Measurements from ENCODE around the gene CD55.

CD55 gene

DNA sequence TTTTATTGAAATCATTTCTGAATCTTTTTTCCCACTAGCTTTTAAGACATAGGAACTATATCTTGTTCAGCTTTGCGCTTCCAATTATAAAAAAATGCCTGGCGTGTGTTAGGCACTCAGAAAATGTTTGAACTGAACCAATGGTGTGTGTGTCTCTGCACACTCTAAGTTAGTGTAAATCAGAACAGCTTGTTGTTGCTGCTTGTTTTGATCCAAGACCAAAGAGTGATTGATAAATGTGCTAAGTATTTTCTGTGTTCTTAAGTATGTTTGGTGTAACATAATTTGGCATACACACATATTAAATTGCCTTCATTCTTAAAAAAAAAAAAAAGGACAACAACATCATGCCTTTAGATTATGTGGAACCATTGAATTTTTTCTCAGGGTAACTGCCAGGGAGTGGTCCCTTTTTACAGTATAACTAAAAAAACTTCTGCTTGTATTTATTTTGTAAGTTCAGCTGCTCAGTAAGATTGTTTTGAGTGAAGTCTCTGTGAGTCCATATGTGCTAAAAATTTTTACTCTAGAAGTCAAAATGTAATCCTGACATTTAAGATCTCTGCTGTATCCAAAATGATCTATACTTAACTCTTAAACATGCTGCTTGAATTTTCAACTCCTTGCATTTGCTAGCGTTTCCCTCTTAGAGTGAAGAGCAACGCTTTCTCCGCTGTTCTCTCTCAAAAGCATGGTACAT lies 8.7 kb downstream of the CD55 start:
- DNase-seq (ENCODE audit: low read depth in 2 of 2) = no peak

GRCh38 chr1:207331354-207332313 lies 10.2 kb downstream of the CD55 start:
- no peak for DNase-seq (ENCODE audit: low read depth in 2 of 2)

- DNase-seq (ENCODE audit: low read depth in 2 of 2) = no peak
These were observed 11.6 kb downstream of the CD55 start for GRCh38 chr1:207333009-207333600.

- no peak for DNase-seq (ENCODE audit: low read depth in 2 of 2)
These were observed 12.1 kb downstream of the CD55 start for GRCh38 chr1:207333620-207334019.

DNA sequence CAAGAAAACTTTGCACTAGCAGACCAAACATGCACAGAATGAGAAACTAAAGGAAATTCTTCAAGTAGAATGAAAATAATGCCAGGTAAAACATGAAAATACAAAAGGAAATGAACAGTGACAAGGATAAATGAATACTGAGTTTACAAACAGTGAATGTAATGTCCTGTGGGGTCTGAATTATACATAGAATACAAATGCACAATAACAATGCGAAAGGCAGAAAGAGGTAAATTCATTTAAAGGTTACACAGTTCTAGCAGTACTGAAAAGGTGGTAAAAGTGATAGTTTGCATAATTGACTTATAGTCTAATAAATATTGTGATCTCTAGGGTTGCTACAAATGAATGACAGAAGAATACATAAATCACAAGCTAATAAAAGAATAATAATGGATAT lies 12.9 kb downstream of the CD55 start:
- DNase-seq (ENCODE audit: low read depth in 2 of 2) = no peak

GRCh38 chr1:207335138-207335537 lies 13.7 kb downstream of the CD55 start:
- DNase-seq (ENCODE audit: low read depth in 2 of 2) = no peak

GRCh38 chr1:207335695-207336363 lies 14.4 kb downstream of the CD55 start:
- DNase-seq (ENCODE audit: low read depth in 2 of 2) = no peak

GRCh38 chr1:207336559-207337467 lies 15.3 kb downstream of the CD55 start:
- DNase-seq (ENCODE audit: low read depth in 2 of 2) = peak; percentile 40 to 61

DNA sequence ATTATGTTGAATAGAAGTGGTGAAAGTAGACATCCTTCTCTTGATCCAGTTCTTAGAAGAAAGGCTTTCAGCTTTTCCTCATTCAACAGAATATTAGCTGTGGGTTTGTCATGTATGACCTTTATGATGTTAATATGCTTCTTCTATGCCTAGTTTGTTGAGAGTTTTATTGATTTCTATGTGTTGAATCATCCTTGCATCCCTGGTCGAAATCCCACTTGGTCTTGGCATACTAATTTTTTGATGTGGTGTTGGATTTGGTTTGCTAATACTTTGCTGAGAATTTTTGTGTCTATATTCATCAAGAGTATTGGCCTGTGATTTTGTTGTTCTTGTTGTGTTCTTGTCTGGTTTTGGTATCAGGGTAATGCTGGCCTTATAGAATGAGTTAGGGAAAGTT lies 20.9 kb downstream of the CD55 start:
- DNase-seq (ENCODE audit: low read depth in 2 of 2) = no peak

GRCh38 chr1:207343675-207344074 lies 22.2 kb downstream of the CD55 start:
- no peak for DNase-seq (ENCODE audit: low read depth in 2 of 2)

DNA sequence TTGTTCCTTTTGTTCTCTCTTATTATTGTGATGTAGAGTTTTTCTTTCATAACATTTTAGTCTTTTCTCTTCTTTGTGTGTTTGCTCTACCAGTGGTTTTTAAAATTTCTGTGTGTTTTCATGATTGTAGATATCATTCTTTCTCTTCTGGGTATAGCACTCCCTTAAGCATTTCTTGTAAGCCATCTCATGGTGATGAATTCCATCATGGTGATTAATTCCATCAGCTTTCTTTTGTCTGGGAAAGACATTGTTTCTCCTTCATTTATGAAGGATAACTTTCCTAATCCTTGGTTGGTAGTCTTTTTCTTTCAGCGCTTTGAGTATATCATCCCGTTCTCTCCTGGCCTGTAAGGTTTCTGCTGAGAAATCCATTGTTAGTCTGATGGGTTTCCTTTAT lies 22.7 kb downstream of the CD55 start:
- DNase-seq (ENCODE audit: low read depth in 2 of 2) = no peak

- DNase-seq (ENCODE audit: low read depth in 2 of 2) = no peak
These were observed 24.4 kb downstream of the CD55 start for GRCh38 chr1:207345644-207346477.

DNA sequence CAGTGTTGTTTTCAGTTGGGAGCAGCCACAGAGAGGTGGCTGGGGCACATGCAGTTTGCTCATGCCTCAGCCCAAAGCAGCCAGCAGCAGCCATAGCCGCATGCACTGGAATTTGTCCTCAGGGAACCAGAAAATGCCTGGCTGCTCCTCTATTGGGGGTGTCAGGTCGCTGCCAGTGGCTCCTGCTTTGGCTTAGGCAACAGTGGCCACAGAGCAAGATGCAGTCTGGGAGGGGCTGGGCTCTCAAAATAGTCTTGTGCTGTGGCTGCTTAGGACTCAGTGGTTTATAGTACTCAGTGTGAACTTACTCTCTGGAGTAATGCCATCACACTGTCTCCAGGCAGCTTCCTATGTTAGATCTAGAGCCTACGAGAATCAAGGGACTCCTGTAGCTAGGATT lies 25.0 kb downstream of the CD55 start:
- DNase-seq (ENCODE audit: low read depth in 2 of 2) = no peak

GRCh38 chr1:207349979-207350378 lies 28.5 kb downstream of the CD55 start:
- no peak for DNase-seq (ENCODE audit: low read depth in 2 of 2)

DNA sequence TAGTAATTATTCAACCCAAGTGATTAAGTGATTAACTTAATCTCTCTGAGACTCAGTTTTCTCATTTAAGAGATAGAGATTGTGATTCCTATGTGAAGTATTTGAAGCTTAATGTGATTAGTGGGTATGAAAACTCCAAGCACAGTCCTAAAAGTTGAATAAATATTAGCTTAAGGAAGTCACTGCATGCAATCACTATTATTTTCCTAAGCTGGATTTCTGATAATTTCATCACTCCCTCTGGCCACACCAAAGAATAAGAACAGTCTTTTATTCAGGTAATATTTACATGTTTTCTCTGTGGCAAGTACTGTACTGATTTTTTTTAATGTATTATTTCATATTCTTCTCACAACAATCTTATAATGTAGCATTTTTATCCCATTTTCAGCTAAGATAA lies 31.1 kb downstream of the CD55 start:
- no peak for DNase-seq (ENCODE audit: low read depth in 2 of 2)

DNA sequence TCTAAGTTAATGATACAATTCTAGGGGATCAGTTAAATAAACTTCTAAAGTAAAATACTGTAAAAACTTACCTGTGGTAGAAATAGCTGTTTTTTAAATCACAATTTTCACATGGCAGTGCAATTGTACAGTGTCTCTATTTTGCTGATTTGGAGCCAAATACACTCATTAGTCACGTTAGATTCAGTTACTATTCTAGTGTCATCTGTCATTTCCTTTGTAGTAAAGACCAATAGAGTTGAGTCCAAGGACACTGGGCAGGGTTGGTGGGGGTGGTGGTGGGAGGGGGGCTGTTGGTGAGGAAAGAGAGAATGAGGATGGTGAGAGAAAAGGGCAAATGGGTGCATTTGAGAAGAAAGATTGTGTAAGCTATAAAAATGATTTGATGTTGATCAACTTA lies 33.6 kb downstream of the CD55 start:
- no peak for DNase-seq (ENCODE audit: low read depth in 2 of 2)

DNA sequence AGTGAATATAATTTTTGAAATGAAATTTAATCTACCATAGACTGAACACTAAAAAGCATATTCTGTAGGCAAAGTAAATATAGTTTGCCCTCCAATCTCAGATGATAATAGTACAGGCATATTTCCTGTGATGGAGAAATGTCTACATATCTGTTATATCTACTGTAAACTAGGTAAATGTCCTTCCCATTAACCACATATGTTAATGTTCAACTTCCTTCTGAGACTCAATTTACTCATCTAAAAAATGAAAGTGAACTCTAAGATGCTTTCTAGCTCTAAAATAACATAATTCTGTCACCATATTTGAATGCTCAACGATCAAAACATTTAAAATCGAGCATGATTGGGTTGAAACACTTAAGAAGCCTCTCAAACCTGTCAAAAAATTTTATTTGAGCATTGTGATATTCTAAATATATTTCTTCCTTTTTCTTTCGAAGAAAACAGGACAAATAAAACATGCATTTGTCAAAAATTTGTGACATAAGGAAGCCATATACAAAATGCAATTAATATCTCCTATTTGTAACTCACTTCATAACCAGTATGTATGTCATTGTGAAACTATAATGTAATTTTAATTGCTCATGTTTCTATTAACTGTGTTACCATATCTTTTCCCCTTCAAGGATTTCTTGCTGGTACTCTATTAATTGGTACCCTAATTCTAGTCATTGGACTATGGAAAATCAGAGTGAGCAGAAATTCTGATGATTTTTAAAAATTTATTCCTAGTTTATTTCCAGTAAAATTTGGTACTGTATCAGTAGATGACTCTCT lies 34.2 kb downstream of the CD55 start:
- DNase-seq (ENCODE audit: low read depth in 2 of 2) = no peak

DNA sequence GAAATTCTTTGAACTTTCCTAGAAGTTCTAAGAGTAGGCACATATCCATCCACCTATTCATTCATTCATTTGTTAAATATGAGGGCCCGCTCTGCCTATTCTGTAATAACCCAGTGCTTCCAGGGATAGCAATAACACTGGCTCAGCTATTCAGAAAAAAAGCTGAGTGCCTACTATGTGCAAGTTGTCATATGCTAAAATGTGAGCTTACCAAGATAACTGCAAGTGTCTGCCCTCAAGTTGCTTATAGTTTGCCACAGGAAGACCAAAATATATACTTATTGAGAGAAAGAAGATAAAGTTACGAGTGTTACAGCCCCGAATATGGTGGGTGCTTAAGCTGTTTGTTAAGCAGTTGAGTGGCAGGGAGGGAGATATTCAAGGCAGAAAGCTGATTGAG lies 39.6 kb downstream of the CD55 start:
- DNase-seq (ENCODE audit: low read depth in 2 of 2) = no peak

GRCh38 chr1:207361889-207362288 lies 40.4 kb downstream of the CD55 start:
- DNase-seq (ENCODE audit: low read depth in 2 of 2) = no peak

All from stimulated activated CD8-positive, alpha-beta memory T cell treated with anti-CD3 and anti-CD28 coated beads, Interleukin-15, amount 100 ng/mL, for 48 hours (primary cell).